Gastrocnemius medialis (tissue), 4 donors: Measurements from ENCODE around the gene FRA10AC1.

ENCODE experiments used
- CTCF ChIP-seq, 5 experiments: fragments of 450-650 bp in 3 of 5; fragments of 200-600 bp in 2 of 5; sonication (generic) in 2 of 5; IDR thresholded peaks in 4 of 5; conservative IDR thresholded peaks in 1 of 5; 1 replicate in 4 of 5; 2 replicates in 1 of 5; pipeline ENCODE4 v1.5.1; 2016 to 2019; ENCODE audit warnings: antibody characterized with exemption in 5 of 5, mild to moderate bottlenecking in 3 of 5, moderate library complexity in 3 of 5
- POLR2A ChIP-seq, 2 donors: fragments of 450-650 bp; IDR thresholded peaks; one replicate each; pipeline ENCODE4 v1.6.1; 2017; ENCODE audit warnings: antibody characterized with exemption in 2 of 2, mild to moderate bottlenecking in 2 of 2, moderate library complexity in 2 of 2

- TF ChIP-seq CTCF (IDR thresholded peaks at IDR 0.05 in 4 of 5, conservative IDR thresholded peaks at IDR 0.05 in 1 of 5): no peak
- TF ChIP-seq POLR2A (IDR thresholded peaks at IDR 0.05): no peak
Observed at GRCh38 chr10:93628858-93629257, 73.5 kb downstream of the FRA10AC1 start.
